Astrocyte (in vitro differentiated cells and primary cell): ENCODE results near the gene ZNF555.

Experiments used
- CTCF ChIP-seq: IDR thresholded peaks from 2 replicates; pipeline ENCODE4 v1.5.1; 2011; ENCODE audit warnings: low read depth, mild to moderate bottlenecking, inconsistent platforms, low read length, moderate library complexity; ENCODE audit not compliant: insufficient read depth
- EZH2 ChIP-seq: IDR thresholded peaks from 2 replicates; pipeline ENCODE4 v1.6.1; 2012; ENCODE audit warnings: mild to moderate bottlenecking, low read length, inconsistent platforms; ENCODE audit not compliant: insufficient read depth

GRCh38 chr19:2822846-2823245, 18.4 kb upstream of the ZNF555 start:
- TF ChIP-seq CTCF (no peak), EZH2 (no peak)
